CD4-positive, alpha-beta T cell (primary cell): ENCODE data around the gene WDR37. TPM values are rescaled to one million over a fixed set of nuclear protein-coding genes. Genes with fewer than 3 reads are reported as not detected.

Source experiments
- ATAC-seq: fragments of 200-7000 bp; cut with Tn5 transposase; one replicate; pipeline ENCODE4 v1.10.0; 2022; ENCODE audit warnings: mild to moderate bottlenecking; ENCODE audit not compliant: poor library complexity
- CTCF ChIA-PET: fragments of 350-600 bp; sonication (Branson Sonifier 250); formaldehyde crosslinking; loops from one replicate; lab custom pipeline; 2021; ENCODE audit warnings: antibody characterized with exemption, inconsistent platforms; lab: Charles Lee
- POLR2A ChIA-PET: fragments of 350-600 bp; sonication (Branson Sonifier 250); formaldehyde crosslinking; loops from one replicate; lab custom pipeline; 2021; ENCODE audit warnings: antibody characterized with exemption, inconsistent platforms; lab: Charles Lee
- DNase-seq, 14 experiments: peaks; one replicate each; pipeline ENCODE4 v3.0.0-alpha.2; 2013 to 2020; ENCODE audit warnings: mixed read lengths in 2 of 14
- H3K27ac ChIP-seq, 2 donors: one replicate each; pipeline versions ENCODE4 v1.5.1 to v1.7.0; 2013; ENCODE audit warnings: low read length in 2 of 2, low read depth in 1 of 2, mild to moderate bottlenecking in 1 of 2
- H3K27me3 ChIP-seq, 2 experiments: 1 replicate in 1 of 2; 2 replicates in 1 of 2; pipeline versions ENCODE4 v1.6.1 to v1.7.0; 2013; ENCODE audit warnings: low read length in 2 of 2, control low read depth in 1 of 2, mild to moderate bottlenecking in 1 of 2, moderate library complexity in 1 of 2; ENCODE audit not compliant: insufficient read depth in 2 of 2, control insufficient read depth in 1 of 2
- H3K36me3 ChIP-seq: one replicate; pipeline ENCODE4 v1.6.1; 2013; ENCODE audit warnings: low read length, control low read depth; ENCODE audit not compliant: insufficient read depth
- H3K4me1 ChIP-seq: one replicate; pipeline ENCODE4 v1.6.1; 2013; ENCODE audit warnings: low read length, control low read depth; ENCODE audit not compliant: insufficient read depth
- H3K4me3 ChIP-seq: one replicate; pipeline ENCODE4 v1.5.1; 2013; ENCODE audit warnings: mild to moderate bottlenecking, low read length, moderate library complexity
- H3K9me3 ChIP-seq, 2 experiments: 1 replicate in 1 of 2; 2 replicates in 1 of 2; pipeline versions ENCODE4 v1.6.1 to v1.7.0; 2013; ENCODE audit warnings: low read length in 2 of 2, mild to moderate bottlenecking in 2 of 2, control low read depth in 1 of 2, moderate library complexity in 1 of 2; ENCODE audit not compliant: control insufficient read depth in 1 of 2, insufficient read depth in 1 of 2
- H3K27ac Mint-ChIP-seq: one replicate; pipeline ENCODE4 v1.8.0; 2020; ENCODE audit warnings: mixed read lengths
- H3K27me3 Mint-ChIP-seq: one replicate; pipeline ENCODE4 v1.8.0; 2021; ENCODE audit warnings: mixed read lengths
- H3K36me3 Mint-ChIP-seq: one replicate; pipeline ENCODE4 v1.8.0; 2021; ENCODE audit warnings: low read depth, mixed read lengths
- H3K4me1 Mint-ChIP-seq: one replicate; pipeline ENCODE4 v1.8.0; 2021; ENCODE audit warnings: low read depth, mixed read lengths
- H3K4me3 Mint-ChIP-seq: one replicate; pipeline ENCODE4 v1.8.0; 2020; ENCODE audit warnings: mild to moderate bottlenecking, mixed read lengths
- H3K9me3 Mint-ChIP-seq: one replicate; pipeline ENCODE4 v1.8.0; 2020; ENCODE audit warnings: mixed read lengths
- intact Hi-C, 2 experiments: fragments of 100-400 bp; cut with DNase I in 1 of 2; cut with micrococcal nuclease in 1 of 2; formaldehyde crosslinking; loops; one replicate each; pipeline versions ENCODE4 v1.15.1 to v1.9.0; 2023 to 2025; cut with DNase I, micrococcal nuclease
- total RNA-seq, 174 experiments: library from RNA in 2 of 174; stranded (reverse) in 2 of 174; gene quantifications; one replicate each; pipeline ENCODE4 v1.2.3 and lab custom pipeline; 2021 to 2026
- TF ChIP-seq, protein P1 (sequence below): fragments of 200-600 bp; IDR thresholded peaks from one replicate; pipeline ENCODE4 v1.8.0; 2022; ENCODE audit warnings: antibody characterized with exemption, mild to moderate bottlenecking

The WDR37 gene
- total RNA-seq, 2 experiments from 2014 or later: 17.0 to 17.7 TPM

DNA sequence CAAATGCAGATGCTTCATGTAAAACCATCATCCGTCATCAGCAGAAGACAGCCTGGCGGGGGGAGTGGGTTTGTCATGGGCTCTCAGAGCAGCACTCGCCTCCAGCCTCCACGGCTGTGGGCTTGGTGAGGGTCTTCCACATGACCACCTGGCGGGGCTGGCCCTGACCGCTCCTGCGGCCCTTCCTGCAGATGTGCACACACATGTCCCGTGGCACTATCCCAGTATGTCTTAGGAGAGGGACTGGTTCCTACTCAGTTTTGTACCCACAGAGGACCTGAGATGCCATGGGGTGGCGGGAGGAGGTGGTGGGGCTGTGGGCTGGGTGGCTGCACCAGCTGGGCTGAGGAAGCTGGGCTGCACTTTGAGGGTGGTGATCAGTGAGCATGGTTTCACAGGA, 35.2 kb upstream of the WDR37 start:
- ChIA-PET CTCF (no interaction called here), POLR2A (no interaction called here)
- Histone ChIP-seq H3K27me3 (no peaks in the 10 kb centered on the region), H3K27ac (no peak overlapping the region), H3K4me3 (no peak overlapping the region), H3K36me3 (peaks cover 24% of the 10 kb centered on the region), H3K4me1 (no peaks in the 10 kb centered on the region), H3K9me3 (no peaks in the 10 kb centered on the region)
- DNase-seq (no peak), ATAC-seq (no peak)
- Mint-ChIP-seq H3K36me3 (peaks cover 37% of the 10 kb centered on the region), H3K4me3 (no peak overlapping the region), H3K9me3 (no peaks in the 10 kb centered on the region), H3K27me3 (no peaks in the 10 kb centered on the region), H3K4me1 (no peaks in the 10 kb centered on the region), H3K27ac (no peak overlapping the region)
- intact Hi-C loops: no loop called here
- TF ChIP-seq, protein P1, sequence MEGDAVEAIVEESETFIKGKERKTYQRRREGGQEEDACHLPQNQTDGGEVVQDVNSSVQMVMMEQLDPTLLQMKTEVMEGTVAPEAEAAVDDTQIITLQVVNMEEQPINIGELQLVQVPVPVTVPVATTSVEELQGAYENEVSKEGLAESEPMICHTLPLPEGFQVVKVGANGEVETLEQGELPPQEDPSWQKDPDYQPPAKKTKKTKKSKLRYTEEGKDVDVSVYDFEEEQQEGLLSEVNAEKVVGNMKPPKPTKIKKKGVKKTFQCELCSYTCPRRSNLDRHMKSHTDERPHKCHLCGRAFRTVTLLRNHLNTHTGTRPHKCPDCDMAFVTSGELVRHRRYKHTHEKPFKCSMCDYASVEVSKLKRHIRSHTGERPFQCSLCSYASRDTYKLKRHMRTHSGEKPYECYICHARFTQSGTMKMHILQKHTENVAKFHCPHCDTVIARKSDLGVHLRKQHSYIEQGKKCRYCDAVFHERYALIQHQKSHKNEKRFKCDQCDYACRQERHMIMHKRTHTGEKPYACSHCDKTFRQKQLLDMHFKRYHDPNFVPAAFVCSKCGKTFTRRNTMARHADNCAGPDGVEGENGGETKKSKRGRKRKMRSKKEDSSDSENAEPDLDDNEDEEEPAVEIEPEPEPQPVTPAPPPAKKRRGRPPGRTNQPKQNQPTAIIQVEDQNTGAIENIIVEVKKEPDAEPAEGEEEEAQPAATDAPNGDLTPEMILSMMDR: no peak

DNA sequence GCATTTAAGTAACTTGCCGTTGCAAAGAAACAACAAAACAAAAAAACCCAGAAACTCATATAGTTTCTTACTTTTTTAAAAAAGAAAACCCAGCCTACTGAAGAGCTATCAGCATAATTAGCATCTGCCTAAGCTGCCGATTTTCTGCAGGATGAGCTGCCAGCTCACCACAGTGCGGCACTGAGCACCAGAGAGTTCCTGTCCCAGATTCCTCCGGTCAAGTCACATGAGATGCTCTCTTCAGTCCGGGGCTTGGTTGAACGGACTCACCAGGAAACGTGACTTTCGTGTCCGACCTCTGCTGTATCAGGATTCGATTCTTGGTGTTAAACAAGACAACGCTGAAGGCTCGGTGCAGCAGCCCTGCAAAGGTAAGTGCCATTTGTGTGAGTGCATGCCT, 33.8 kb upstream of the WDR37 start:
- H3K4me3 Mint-ChIP-seq: no peak overlapping the region
- POLR2A ChIA-PET: no interaction called here
- ATAC-seq (no peak), DNase-seq (no peak)
- CTCF ChIA-PET: no interaction called here
- no peaks in the 10 kb centered on the region for H3K4me1 Mint-ChIP-seq
- Histone ChIP-seq H3K27me3 (no peaks in the 10 kb centered on the region), H3K9me3 (no peaks in the 10 kb centered on the region), H3K4me3 (no peak overlapping the region), H3K4me1 (no peaks in the 10 kb centered on the region), H3K36me3 (peaks cover 10% of the 10 kb centered on the region), H3K27ac (no peak overlapping the region)
- no peaks in the 10 kb centered on the region for H3K9me3 Mint-ChIP-seq
- TF ChIP-seq, protein P1: no peak
- H3K27me3 Mint-ChIP-seq: no peaks in the 10 kb centered on the region
- intact Hi-C loops: no loop called here
- no peak overlapping the region for H3K27ac Mint-ChIP-seq
- H3K36me3 Mint-ChIP-seq: peaks cover 23% of the 10 kb centered on the region

DNA sequence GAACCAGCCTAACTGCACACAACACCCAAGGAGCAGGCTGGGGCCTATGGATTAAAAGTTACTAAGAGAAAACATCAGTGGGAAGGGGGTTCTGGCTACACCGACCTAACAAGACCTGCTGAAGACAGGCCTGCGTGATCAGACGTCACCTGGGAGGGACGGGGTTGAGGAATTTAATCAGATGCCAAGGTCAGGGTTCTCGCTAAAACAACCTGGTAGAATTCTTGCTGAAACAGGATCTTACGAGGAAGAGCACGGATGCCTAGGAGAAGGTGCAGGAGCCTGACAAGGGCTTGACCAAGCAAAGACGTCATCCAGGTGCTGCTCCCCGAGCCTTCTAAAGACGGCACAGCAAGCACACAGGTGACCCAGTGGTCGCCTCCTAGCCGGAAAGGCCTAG, 32.1 kb upstream of the WDR37 start:
- Mint-ChIP-seq H3K27me3 (no peaks in the 10 kb centered on the region), H3K4me3 (no peak overlapping the region), H3K36me3 (peaks cover 9% of the 10 kb centered on the region), H3K9me3 (no peaks in the 10 kb centered on the region), H3K4me1 (no peaks in the 10 kb centered on the region), H3K27ac (no peak overlapping the region)
- ChIA-PET CTCF (no interaction called here), POLR2A (no interaction called here)
- no peak overlapping the region for H3K4me3 ChIP-seq
- H3K27me3 ChIP-seq: no peaks in the 10 kb centered on the region
- DNase-seq: no peak
- intact Hi-C loops: no loop called here
- TF ChIP-seq, protein P1: no peak
- H3K27ac ChIP-seq: no peak overlapping the region
- no peak for ATAC-seq
- no peaks in the 10 kb centered on the region for H3K9me3 ChIP-seq
- no peaks in the 10 kb centered on the region for H3K4me1 ChIP-seq
- peaks cover 4% of the 10 kb centered on the region for H3K36me3 ChIP-seq
